Measurements from ENCODE around the gene PITX1.
A peak's percentile ranks its signal among the peaks of the same experiment; 100 is the strongest.

The PITX1 gene

DNA sequence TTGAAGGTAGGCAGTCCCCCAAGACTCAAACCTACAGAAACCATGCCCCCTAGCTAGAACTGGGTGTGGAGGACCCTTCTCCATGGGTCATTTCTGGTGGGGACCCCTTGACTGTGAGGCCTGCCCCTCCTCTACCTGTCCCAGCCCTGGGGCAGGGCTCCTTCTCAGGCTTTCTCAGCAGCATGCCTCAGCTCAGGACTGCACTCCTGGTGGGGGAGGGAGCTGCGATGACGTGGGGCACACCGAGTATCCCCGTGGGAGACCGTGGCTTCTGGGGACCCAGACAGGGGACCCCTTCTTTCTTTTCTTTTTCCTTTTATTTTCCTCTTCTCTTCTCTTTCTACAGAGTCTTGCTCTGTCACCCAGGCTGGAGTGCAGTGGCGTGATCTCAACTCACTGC, 27.0 kb upstream of the PITX1 start:
- no peak for DNase-seq

DNA sequence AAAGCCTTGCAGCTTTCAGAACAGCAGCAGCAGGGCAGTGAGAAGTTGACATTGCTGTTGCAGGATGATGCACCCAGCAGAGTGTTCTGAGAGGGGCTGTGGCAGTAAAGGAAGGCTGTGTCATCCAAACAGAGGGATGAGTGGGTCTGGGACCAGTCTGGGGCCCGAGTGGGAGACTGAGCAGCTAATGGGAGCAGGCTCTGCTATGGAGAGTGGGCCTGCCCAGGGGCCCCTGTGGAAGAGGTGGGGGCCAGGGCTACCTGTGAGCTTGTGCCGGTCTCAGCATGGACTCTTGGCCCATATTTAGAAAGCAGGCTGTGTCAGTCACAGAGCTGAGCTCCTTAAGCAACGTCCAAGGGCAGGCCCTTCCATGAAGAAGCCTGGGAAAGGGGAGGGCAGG, 26.0 kb upstream of the PITX1 start:
- no peak for DNase-seq

- no peak for DNase-seq
Measured at GRCh38 chr5:135059000-135059923, 25.2 kb upstream of the PITX1 start.

DNA sequence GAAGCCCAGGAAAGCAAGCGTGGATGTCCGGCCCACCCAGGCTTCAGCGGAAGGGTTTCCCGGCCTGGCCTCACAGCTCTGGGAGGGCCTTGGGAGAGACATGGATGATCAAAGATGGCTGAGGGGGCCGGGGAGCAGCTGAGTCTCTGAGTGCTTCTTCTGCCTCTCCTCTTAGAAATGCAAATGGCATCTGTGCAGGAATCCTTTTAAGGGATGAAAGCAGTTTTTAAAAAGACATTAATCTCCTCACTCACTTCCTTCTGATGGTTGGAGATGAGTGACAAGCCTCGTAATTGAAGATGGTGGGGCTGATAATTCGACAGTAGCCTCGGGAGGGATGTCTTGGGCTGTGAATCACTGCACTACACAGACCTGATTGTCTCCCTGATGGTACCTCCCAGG, 24.3 kb upstream of the PITX1 start:
- DNase-seq: no peak

GRCh38 chr5:135057233-135057632, 23.2 kb upstream of the PITX1 start:
- DNase-seq: no peak

- DNase-seq: no peak
Measured at GRCh38 chr5:135056316-135057030, 22.4 kb upstream of the PITX1 start.

DNA sequence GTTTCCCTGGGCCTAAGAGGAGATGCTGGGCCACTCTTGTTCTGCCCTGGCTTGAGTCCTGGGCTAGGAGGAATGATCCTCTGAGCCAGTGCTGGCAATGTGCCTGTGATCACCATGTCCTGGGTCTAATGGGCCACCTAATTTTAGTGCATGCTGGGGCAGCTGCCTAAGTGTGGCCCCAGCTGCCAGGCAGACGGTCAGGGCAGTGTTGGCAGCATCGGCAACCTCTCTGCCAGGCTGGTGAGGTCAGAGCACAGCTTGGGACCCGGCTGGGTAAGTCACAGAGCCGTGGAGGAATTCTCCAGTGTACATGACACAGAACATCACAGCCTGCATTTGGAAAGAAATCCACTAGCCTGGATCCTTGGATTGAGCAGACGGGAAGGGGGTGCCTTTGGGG, 21.4 kb upstream of the PITX1 start:
- DNase-seq: no peak

DNA sequence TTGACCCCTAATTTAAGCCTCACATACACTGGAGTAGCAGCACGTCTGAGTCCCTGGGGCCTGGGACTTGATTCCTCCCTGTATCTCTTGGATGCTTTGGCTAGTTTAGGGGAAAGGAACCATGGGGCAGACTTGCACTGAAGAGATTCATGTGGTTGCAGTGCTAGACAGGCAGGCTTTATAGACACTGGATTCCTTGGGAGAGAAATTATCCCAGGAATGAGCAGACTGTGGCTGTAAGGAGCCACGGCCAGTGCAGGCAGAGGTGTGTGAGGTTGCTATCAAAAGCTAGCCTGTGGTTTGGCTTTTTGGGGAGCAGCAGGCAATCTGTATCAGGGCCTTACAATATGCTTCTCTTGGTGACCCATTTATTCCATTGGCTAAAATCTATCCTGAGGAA, 20.5 kb upstream of the PITX1 start:
- DNase-seq: no peak

GRCh38 chr5:135053989-135054388, 20.0 kb upstream of the PITX1 start:
- no peak for DNase-seq

GRCh38 chr5:135053278-135053677, 19.2 kb upstream of the PITX1 start:
- peak; percentile 69 for DNase-seq

DNA sequence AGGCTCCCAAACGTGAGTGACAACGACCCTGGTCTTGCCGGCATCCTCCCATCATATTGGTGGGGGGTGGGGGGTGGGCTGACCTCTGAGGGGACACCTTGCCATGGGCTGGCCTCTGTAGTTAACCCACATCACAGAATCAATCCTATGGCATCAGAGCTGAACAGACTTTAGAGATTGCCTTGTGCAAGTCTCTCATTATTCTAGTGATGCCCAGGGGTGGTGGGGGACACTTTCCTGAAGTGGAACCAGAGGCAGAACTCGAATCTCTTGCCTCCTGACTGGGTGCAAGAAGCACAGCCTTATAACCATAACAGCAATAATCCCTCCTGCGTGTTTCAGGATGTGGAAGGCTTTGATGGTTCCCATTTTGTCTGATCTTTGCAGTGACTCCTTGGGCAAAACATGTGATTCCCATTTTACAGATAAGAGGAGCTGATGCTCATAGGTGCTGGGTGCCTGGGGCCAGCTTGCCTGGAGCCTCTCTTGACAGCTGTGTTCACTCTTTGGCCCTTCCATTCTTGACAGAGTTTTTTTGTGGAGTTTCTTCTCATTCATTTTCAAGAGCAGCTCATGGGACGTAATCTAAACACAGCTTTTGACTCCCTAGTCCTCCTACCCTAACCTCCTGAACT, 18.6 kb upstream of the PITX1 start:
- no peak for DNase-seq

DNA sequence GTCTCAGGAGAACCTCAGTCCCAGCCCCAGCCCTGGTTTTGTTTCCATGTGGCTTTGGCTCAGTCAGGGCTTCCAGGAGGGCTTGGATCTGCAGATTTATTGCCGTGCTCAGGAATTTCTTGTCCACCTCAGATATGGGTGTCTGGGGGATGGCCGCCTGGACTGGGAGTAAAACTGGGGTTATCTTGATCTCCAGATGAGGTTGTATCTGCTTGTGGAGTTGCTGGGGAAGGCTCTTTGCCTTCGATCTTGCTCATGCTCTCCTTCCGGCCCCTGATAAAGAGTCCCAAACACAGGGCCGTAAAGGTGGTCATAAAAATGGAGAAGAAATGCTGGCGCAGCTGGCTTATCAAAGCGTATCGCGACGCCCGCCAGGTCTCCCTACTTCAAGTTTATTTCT, 17.8 kb upstream of the PITX1 start:
- DNase-seq: no peak

GRCh38 chr5:135051399-135051798, 17.4 kb upstream of the PITX1 start:
- no peak for DNase-seq

DNA sequence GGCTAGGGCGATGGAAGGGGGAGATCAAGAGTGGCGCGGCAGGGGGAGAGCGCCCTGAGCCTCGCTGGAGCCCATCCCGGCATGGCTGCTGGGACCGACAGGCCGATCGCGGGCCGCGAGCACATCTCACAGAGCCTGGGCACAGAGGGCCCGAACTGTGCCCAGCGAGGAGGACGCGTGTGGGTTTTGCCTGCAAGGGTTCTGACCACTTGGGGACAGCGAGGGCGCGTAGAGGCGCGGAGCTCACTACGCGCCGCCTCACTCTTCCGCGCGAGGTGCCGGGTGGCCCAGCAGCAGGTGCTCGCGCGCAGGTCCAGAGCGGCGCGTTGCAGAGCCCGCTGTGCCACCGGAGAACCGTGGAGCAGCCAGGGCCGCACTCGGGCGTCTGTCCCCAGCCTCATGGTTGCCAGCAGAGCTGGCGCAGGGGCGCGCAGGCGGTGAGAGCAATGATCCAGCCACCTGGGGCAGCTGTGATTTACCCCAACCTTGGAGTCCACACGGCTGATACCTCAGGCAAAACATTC, 16.3 kb upstream of the PITX1 start:
- no peak for DNase-seq

DNA sequence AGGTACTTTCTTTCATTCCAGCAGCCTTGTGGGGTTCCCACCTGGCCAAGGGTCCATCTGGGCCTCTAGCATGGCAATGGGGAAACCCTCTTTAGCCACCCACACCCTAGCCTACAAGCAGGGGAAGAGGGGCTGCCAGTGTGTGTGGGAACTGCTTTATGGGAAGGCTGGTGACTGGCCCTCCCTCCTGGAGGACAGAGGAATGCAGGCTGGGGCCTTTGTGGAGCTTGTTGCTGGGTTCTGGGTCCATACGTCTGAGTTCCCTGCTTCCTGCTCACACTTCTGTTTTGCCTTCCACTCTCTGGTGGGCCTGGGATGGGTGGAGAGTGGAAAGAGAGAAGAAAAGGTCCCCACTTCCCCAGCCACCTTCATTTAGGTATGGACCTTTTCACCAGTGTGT, 14.9 kb upstream of the PITX1 start:
- no peak for DNase-seq

DNA sequence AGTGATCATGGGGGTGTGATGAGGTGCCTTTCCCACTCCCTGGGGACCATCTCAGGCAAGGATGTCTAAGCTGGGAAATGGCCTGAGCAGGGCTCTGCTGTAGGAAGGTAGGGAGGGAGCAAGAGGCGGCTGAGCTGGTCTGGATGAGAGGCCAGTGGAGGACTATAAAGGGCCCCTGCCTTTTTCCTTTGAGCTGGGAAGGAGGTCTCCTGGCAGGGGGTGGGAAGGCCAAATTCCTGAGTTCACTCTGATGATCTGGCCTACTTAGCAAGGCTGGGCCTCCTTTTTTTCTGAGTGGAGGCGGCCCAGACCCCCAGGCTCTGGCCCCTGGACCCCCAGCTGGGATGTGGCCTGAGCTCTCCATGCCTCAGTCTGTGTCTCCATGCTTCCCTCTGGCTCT, 14.3 kb upstream of the PITX1 start:
- DNase-seq: no peak

GRCh38 chr5:135047347-135047695, 13.3 kb upstream of the PITX1 start:
- DNase-seq: no peak

- no peak for DNase-seq
Measured at GRCh38 chr5:135046661-135047346, 12.8 kb upstream of the PITX1 start.

DNA sequence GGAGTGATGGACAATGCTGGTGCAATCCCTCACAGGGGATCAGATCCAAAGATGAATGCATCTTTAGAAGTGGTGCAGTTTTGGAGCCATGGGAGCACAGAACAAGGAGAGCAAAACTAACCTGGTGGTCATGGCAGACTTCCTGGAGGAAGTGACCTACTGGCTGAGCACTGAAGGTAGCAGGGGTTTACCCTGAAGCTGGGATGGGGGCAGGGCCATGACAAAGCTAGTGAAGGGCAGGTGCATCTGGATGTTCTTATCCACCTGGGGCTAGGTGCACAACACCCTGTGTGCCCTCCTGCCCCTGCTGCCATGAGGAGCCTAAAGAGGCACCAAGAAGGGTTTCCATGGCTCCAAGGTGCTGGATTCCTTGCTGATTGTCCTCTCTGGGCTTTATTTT, 11.5 kb upstream of the PITX1 start:
- DNase-seq: no peak

- no peak for DNase-seq
Measured at GRCh38 chr5:135042595-135042994, 8.6 kb upstream of the PITX1 start.

DNA sequence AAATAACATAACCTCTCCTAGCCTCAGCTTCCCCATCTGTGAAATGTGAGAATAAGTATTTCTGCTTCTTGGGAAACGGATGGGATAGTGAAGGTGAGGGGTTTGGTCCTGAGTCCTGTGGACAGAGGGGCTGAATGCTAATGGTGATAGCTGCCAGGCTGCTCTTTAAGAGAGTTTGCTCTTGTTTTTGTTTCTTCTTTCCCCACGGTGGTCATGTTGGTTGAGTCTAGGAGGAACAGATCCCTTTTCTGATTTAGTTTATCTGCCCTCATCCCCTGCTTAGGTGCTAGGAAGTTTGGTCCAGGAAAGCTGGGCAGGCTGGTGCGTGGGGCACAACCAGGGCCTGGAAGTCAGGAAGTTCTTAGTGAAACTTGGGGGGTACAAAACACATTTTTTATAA, 7.7 kb upstream of the PITX1 start:
- DNase-seq: no peak

DNA sequence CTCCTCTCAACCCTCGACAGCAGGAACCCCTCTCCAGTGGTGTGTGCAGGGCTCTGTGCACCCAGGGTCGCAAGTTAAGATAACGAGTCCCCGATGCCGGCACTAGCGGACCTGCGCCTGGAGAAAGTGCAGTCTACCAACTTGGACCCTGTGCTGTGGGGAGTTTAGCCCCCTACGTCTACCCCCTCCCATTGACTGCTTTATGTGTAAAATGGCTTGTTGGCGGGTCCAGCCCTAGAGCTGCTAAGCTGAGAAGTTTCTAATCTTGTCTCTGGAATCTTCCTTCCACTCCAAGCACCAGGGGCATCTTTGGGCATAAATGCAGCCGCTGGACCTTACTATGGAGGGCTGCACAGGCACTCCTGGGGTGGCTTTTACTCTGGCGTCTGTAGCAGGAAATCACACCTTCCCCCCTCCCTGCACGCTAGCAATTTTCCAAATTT, 7.1 kb upstream of the PITX1 start:
- DNase-seq: no peak
